AG10803 (cell line): ENCODE results near the gene SLC44A2.

ENCODE experiments used
- DNase-seq: peaks from one replicate; pipeline ENCODE4 v3.0.0; 2010; ENCODE audit warnings: low read depth
- H3K4me3 ChIP-seq: 2 replicates; pipeline ENCODE4 v1.5.1; 2011; ENCODE audit warnings: mild to moderate bottlenecking, low read length, control low read depth
- CTCF ChIP-seq: conservative IDR thresholded peaks from 2 replicates; pipeline ENCODE4 v1.5.1; 2011; ENCODE audit warnings: mild to moderate bottlenecking, low read length, control low read depth, inconsistent platforms

The SLC44A2 gene

GRCh38 chr19:10625003-10625761 is at the start of gene SLC44A2:
Gene SLC44A2, plus strand, starts transcription at chr19:10625553. Its CDS starts 81 bp downstream, at chr19:10625634.
- peak within 1 kb of the TSS; percentile 76 for H3K4me3 ChIP-seq
- peak; percentile 54 for DNase-seq
- TF ChIP-seq CTCF, result no peak

- DNase-seq, result no peak
- no peak for TF ChIP-seq CTCF
- H3K4me3 ChIP-seq, result no peak overlapping the region
Observed at GRCh38 chr19:10577951-10578350, 47.4 kb upstream of the SLC44A2 start.

- H3K4me3 ChIP-seq, result no peak overlapping the region; the same call in 1 of the 2 replicates
- peak; percentile 99 for TF ChIP-seq CTCF
- DNase-seq, result peak; percentile 90
Observed at GRCh38 chr19:10580979-10581631, 44.2 kb upstream of the SLC44A2 start.

- no peak for TF ChIP-seq CTCF
- no peak overlapping the region for H3K4me3 ChIP-seq
- DNase-seq, result no peak
Observed at GRCh38 chr19:10582091-10582490, 43.3 kb upstream of the SLC44A2 start.

GRCh38 chr19:10583036-10583776 is 42.1 kb upstream of the SLC44A2 start:
- H3K4me3 ChIP-seq, result no peak overlapping the region
- no peak for DNase-seq
- TF ChIP-seq CTCF, result no peak

- TF ChIP-seq CTCF, result no peak
- DNase-seq, result no peak
- no peak overlapping the region for H3K4me3 ChIP-seq
Observed at GRCh38 chr19:10586396-10586795, 39.0 kb upstream of the SLC44A2 start.
